Activated CD8-positive, alpha-beta memory T cell treated with anti-CD3 and anti-CD28 coated beads, Interleukin-2, amount 50 U/mL, for 1 hour (primary cell): ENCODE data around the gene SMIM26.

ENCODE experiments used
- DNase-seq: peaks from one replicate; pipeline ENCODE4 v3.0.0-alpha.2; 2020; ENCODE audit errors: extremely low read depth

SMIM26 gene

GRCh38 chr20:18580012-18580411, 12.8 kb downstream of the SMIM26 start:
- DNase-seq, result no peak

DNA sequence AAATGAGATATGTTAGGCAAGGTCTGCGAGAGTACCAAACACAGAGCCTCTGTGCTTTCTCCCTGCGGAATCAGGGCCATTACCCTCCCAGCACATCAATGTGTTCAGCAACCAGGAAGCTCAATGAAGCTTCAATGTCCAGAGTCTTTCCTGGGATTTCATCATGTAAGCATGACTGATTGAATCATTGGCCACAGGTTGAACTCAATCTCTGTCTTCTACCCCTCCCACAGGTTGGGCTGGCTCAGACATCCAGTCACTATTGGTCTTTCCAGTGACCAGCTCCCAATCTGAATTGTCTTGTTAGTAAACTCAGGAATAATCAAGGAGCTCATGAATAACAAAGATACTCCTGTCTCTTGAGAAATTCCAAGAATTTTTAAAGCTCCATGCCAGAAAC, 17.9 kb downstream of the SMIM26 start:
- no peak for DNase-seq

DNA sequence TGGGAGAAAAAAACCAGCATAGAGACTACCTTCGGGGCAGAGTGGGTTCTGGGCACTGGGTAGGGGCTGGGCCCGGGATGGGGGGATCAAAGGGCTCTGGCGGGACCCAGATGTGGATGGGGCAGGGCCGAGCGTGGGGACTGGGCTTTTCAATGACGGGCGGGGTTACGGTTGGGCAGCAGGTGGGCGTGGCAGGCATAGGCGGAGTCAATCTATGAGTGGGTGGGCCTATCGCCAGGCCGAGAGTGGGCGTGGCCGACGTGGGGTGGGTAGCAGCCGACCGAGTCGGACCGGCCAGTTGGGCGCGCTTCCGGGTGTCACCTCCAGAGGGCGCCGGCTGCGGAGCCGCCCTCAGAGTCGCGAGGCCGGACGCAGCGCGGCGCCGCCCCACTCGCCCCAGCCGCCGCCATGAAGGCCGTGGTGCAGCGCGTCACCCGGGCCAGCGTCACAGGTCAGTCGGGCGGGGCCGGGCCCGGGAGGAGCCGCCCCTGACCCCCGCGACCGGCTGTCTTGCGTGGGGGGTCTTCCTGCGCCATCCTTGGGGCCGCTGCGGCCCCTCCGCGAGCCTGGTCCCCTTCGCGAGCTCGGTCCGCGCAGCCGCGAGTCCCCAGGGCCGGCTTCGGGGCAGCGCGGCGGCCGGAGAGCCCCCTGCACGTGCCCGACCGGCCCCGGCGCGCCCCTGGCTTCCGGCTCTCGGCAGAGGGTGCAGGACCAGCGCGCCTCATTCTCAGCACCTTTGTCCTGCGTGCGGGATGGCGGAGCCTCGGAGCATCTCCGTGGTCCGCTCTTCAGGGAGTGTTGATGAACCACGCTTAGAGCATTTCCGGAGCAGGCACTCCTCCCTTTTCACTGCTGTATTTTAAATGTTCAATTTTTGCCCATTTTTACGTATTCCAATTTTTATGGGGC, 20.7 kb downstream of the SMIM26 start, which contains the start of gene DTD1:
DTD1 (plus strand) TSS at position 390 of the 909 bp plus-strand sequence; CDS start at position 409, 19 bp downstream.
- DNase-seq, result peak; percentile 32

- no peak for DNase-seq
Measured at GRCh38 chr20:18588574-18588933, 21.3 kb downstream of the SMIM26 start.

DNA sequence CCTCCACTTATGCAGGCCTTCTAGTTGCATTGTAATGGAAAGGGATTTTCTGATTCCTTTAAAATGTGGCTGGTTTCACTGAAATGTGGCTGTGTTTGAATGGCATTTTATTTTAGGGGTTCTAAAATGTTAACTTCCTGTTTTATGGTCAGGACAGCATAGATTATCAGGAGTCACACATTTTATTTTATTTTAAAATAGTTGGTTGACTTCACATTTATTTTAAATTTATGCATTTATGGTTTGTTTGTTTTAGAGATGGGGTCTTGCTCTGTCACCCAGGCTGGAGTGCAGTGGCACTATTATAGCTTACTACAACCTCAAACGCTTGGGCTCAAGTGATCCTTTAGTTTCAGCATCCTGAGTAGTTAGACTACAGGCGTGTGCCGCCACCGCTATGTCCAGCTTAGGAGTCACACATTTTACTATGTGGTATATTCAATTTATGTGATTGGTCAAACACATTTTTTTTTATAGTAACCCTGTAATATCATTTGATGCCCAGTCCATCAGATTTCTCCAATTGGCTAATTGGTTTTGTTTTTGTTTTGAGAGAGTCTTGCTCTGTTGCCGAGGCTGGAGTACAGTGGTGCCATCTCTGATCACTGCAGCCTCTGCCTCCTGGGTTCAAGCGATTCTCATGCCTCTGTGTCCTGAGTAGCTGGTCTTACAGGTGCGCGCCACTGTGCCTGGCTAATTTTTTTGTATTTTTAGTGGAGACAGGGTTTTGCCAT, 22.9 kb downstream of the SMIM26 start:
- no peak for DNase-seq

DNA sequence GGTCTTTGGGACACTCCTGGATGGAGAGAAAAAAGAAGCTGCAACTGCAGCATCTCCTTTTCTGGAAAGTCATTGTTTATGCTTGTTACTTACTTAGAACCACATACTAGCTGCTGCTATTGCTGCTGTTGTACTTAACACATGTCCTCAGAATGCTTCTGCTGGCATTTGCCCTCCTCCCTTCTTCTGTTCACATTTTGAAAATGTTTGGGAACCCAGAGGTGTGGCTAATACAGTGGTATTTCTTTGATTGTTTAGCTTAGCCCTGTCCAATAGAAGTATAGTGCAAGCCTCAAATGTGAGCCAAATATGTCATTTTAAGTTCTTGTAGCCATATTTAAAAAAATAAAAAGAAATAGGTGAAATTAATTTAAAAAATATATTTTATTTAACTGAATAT, 29.0 kb downstream of the SMIM26 start:
- no peak for DNase-seq

- DNase-seq, result no peak
Measured at GRCh38 chr20:18609741-18610140, 42.5 kb downstream of the SMIM26 start.

DNA sequence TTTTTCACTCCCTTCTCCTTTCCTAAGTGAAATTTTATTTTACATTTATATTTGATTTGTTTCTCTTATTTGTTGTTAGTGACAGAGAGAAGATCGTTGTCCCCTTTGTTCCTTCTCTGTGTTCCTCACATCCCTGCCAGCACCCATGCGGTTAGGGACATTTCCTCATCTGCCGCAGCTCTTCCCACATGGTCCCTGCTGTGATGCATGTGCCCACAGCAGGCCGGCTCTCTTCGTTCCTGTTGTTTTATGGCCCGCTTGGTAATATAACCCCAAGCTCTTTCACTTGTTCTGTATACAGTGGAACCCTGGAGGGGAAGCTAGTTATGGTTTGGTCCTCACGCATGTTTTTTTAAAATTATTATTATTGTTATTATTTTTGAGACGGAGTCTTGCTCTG, 44.3 kb downstream of the SMIM26 start:
- no peak for DNase-seq

- DNase-seq, result no peak
Measured at GRCh38 chr20:18613553-18613952, 46.3 kb downstream of the SMIM26 start.

DNA sequence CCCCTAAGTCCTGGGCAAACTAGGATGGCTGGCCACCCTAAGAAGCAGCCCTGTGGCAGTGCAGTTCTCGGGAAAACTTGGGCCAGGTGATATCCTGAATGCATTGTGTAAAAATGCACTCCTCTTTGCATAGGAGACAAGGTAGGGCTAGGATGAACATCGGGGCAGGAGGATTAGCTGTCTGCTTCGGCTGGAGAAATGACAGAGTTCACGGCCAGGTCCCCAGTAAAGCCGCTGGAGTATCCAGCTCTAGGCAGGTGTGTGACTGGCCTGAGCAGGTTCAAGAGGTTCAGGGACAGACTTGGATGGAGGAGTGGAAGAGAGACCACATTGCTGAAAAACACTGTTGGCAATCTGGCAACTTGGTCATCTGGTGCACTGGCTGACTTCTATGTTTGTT, 47.0 kb downstream of the SMIM26 start:
- no peak for DNase-seq

GRCh38 chr20:18615020-18615650, 47.9 kb downstream of the SMIM26 start:
- DNase-seq, result no peak
